PFSK-1 (cell line): ENCODE data around the gene UMODL1.

Experiments
- FOXP2 ChIP-seq: optimal IDR thresholded peaks from 2 replicates; pipeline ENCODE3; 2011; ENCODE audit warnings: borderline replicate concordance, control low read depth, inconsistent platforms; ENCODE audit not compliant: insufficient read depth; ENCODE audit errors: extremely low read length, extremely low read depth
- POLR2AphosphoS5 ChIP-seq: IDR thresholded peaks from 2 replicates; pipeline ENCODE4 v1.6.1; 2012; ENCODE audit warnings: low read depth, mild to moderate bottlenecking, control low read depth, low read length, moderate library complexity
- REST ChIP-seq, 2 experiments: IDR thresholded peaks; 2 replicates each; pipeline versions ENCODE4 v1.6.1 to v1.8.0; 2011 to 2012; ENCODE audit warnings: low read depth in 2 of 2, low read length in 2 of 2, control low read depth in 1 of 2, inconsistent platforms in 1 of 2, mild to moderate bottlenecking in 1 of 2, moderate library complexity in 1 of 2; ENCODE audit not compliant: insufficient read depth in 1 of 2
- SIN3A ChIP-seq: IDR thresholded peaks from 2 replicates; pipeline ENCODE4 v1.6.1; 2012; ENCODE audit warnings: mild to moderate bottlenecking, low read length, moderate library complexity, borderline replicate concordance; ENCODE audit not compliant: insufficient read depth
- TAF1 ChIP-seq: IDR thresholded peaks from 2 replicates; pipeline ENCODE4 v1.6.1; 2012; ENCODE audit warnings: low read length, control low read depth, borderline replicate concordance; ENCODE audit not compliant: insufficient read depth

The UMODL1 gene

GRCh38 chr21:42093186-42093585, 22.1 kb downstream of the UMODL1 start:
- no peak for TF ChIP-seq FOXP2
- no peak for TF ChIP-seq TAF1
- no peak for TF ChIP-seq REST (IDR thresholded peaks at IDR 0.05; ENCODE audit: insufficient read depth in 1 of 2, low read depth in 2 of 2, low read length in 2 of 2)
- no peak for TF ChIP-seq SIN3A
- TF ChIP-seq POLR2AphosphoS5: no peak

DNA sequence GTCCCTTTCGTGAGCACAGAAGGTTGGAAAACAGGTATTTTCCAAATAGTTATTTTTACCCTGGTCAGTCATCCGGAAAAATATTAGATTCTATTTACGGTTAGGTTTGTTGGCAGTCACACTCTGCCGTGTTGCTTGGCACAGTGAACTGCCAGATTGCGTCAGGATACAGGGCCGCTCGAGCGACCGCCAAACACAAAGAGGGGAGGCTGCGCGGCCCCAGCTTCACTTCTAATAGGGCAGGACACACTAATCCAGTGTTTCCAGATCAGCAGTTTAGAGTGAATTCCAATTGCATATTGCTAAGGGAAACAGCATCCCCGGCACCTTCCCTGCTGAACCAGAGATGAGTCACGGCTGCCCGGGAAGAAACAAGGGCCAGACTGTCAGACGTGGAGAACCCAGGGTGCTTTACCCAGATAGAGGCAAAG, 22.9 kb downstream of the UMODL1 start:
- no peak for TF ChIP-seq TAF1
- no peak for TF ChIP-seq SIN3A
- TF ChIP-seq FOXP2: no peak
- TF ChIP-seq POLR2AphosphoS5: no peak
- TF ChIP-seq REST (IDR thresholded peaks at IDR 0.05; ENCODE audit: insufficient read depth in 1 of 2, low read depth in 2 of 2, low read length in 2 of 2): no peak

DNA sequence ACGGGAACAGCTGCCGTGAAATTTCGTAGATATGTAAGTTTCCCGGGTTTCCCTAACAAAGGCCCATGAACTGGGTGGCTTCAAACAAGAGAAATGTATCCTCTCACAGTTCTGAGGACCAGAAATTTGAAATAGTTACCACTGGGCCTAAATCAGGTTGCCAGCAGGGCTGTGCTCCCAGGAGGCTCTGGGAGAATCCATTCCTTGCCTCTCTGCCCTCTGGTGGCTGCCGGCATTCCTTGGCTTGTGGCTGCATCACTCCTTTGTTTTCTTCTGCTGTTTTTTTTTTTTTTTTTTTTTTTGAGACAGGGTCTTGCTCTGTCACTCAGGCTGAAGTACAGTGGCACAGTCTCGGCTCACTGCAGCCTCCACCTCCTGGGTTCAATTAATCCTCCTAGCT, 23.7 kb downstream of the UMODL1 start:
- TF ChIP-seq REST (IDR thresholded peaks at IDR 0.05; ENCODE audit: insufficient read depth in 1 of 2, low read depth in 2 of 2, low read length in 2 of 2) (no peak), POLR2AphosphoS5 (no peak), FOXP2 (no peak), TAF1 (no peak), SIN3A (no peak)

GRCh38 chr21:42095581-42095980, 24.5 kb downstream of the UMODL1 start:
- no peak for TF ChIP-seq POLR2AphosphoS5
- no peak for TF ChIP-seq SIN3A
- no peak for TF ChIP-seq REST (IDR thresholded peaks at IDR 0.05; ENCODE audit: insufficient read depth in 1 of 2, low read depth in 2 of 2, low read length in 2 of 2)
- TF ChIP-seq FOXP2: no peak
- TF ChIP-seq TAF1: no peak

DNA sequence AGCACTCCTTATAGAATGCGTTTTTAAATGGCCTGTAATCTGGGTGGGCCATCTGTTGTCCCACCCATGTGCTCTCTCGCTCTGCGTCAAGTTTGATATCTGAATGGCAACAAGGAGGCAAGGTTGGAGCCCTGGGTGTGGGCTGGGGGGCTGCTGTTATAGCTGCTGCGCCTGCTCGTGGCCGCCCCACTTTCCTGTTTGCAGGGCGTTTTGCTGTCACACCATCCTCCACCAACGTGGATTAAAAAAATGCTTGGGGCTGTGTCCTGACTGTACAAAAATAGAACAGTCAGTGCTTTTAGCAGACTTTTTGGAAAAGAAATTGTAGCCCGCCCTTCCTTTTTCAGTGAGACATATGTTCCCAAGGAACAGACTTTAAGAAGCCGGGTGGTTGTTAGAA, 25.4 kb downstream of the UMODL1 start:
- TF ChIP-seq TAF1 (no peak), SIN3A (no peak), POLR2AphosphoS5 (no peak), REST (IDR thresholded peaks at IDR 0.05; ENCODE audit: insufficient read depth in 1 of 2, low read depth in 2 of 2, low read length in 2 of 2) (no peak), FOXP2 (no peak)
